HG03432 (cell line): ENCODE data around the gene TTC22.

Experiments
- ATAC-seq: cut with Tn5 transposase; IDR thresholded peaks from one replicate; pipeline ENCODE4 v1.9.1; 2021; ENCODE audit warnings: mild to moderate bottlenecking, moderate library complexity; ENCODE audit not compliant: unreplicated experiment

Gene TTC22

DNA sequence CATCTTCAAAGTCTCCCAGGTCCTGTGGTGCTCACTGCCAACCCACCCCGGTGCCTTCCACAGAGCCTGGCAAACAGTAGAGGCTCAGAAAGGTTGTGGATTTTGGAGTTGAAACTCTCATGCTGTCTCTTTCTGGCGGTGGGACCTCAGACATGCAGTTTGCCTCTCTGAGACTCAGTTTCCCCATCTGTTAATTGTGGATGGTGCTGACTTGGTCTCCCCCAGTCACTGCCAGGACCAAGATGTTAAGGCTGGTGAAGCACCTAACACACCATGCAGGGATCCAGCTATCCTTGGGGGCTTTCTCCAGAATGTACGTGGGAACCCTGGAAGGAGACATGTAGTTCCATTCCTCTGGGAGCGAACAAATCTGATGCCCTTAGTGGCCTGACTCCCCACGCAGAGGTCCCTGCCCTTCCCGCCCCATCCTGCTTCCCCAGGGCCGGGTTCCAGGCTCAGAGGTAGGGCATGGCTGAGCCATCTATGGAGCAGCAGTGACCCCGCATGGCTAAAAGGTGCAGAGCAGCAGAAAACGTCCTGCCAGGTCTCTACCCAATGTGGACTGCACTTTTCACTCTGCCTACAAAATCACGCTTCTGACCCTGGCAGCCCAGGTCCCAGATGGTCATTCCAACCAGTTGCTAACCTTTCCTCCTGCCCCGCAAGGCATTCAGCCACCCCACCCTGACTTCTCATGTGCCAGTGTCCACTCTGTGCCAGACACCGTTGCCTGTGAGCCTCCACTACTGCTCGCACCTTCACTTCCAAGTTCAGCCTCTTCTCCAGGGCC lies 9.2 kb upstream of the TTC22 start:
- ATAC-seq: peak; percentile 65

DNA sequence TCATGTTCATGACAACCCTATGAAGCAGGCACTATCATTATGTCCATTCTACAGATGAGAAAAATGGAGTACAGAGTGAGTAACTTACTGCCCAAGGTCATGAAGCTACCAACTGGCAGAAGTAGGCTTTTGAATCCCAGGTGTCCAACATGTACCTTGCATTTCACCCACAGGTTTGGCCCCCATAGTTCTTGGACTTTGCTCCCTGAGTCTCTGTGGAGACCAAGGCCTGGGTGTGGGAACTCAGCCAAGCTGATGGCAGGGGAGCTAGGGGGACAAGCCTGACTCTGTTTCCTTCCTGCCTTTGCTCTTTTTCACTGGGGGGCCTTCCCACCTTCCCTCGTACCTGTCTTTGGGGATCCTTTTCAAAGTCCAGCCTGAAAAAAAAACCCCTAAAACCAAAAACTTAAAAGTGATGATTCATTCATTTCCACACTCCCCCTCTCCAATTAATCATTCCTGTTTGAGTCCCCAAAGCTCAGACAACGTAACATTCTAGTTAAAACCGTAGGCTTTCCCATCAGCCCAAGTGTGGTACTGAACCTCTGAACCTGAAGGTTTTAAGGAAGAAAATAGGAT lies 8.5 kb upstream of the TTC22 start:
- no peak for ATAC-seq

DNA sequence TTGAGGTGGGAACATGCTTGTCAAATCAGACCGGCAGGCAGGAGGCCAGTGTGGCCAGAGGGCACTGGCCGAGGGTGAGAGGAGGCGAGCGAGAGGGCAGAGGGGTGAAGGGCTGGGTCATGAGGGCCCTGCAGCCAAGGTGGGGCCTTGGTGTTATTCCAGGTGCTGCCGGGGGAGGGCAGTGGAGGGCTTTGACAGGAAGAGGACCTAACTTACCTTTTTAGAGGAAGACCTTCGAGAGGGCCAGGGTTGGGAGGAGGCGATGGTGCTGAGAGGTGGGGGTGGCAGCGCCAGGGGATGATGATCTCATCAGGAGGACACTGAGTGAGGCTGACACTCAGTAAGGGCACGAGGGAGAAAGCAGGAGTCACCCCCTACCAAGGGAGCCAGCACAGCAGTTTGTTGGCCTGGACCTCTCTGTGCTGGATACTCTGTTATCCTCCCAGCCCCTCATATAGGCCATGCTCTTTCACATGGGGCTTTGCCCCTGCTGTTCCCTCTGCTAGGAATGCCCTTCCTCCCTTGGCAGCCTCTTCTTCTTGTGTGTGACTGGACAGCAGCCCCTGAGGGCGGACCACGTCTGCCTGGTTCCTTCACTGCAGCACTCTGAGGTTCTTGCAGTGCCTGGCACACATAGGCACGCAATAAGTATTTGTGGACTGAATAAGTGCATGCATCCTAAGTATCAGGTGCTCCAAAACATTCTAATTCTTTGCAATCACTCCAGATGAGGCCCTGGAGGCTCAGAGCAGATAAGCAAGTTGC lies 7.5 kb upstream of the TTC22 start:
- ATAC-seq: no peak

DNA sequence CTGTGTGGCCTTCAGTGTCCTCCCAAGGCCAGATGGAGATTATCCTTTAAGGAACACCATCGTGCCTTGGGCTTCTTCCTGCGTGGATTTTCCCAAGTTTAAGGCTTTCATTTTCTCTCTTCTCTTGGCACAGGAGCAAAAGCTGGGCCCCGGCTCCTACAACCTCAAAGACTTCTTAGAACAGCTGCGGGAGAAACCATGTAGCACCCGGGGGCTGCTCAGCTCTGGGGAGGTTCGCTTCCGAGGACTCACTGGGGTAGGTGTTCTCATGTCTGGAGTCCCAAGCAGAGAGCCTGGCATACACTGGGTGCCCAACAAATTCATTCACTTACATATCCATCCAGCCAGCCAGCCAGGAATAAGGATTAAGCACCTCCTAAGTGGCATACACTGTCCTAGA lies 6.6 kb upstream of the TTC22 start:
- ATAC-seq: no peak

DNA sequence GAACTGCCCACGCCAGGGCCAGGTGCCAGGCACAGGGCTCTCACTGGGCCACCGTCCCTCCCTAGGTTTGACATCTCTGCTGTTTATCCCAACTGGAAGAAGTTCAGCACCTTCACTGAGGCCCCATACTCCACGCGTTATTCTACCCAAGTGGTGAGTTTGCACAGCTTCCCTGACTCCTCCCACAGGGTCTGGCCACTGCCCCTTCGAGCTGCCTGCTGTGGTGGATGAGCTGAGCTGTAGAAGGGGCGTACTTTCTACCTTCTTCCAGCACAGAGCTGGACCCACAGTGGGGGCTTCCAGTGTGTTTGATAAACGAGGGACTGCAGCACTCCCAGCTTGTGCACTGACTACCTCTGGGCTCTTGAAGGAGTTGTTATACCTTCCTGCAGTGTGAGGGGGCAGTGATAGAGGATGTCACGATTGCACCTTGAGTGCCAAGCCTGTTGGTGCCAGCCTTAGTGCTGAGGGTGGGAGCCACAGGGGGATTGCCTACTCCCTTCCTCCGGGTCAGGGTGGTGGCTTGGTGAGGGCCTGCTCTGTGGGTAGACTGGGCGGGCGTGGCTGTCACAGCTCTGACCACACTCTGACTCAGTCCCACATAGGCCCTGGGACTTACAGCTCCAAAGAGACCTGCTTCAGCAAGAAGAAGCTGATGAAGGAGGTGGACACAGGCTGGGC lies 5.9 kb upstream of the TTC22 start:
- no peak for ATAC-seq

DNA sequence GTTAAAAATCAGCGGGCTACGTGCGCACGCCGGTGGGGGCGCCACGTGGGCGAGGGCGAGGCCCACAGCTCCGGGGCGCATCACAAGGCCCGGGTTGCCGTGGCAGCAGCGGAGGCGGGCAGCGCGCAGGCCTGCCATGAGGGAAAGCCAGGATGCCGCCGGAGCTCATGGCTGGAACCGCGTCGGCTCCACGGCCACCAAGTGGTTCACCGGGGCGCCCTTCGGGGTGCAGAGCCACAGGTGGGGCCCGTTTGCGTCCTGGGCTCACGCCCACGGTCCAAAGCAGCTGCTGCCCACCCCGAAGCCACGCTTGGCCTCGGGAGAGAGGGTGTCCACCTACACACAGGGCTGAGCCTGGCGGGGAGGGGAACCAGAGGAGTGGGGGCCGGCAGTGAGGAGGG lies 4.9 kb upstream of the TTC22 start:
- no peak for ATAC-seq

DNA sequence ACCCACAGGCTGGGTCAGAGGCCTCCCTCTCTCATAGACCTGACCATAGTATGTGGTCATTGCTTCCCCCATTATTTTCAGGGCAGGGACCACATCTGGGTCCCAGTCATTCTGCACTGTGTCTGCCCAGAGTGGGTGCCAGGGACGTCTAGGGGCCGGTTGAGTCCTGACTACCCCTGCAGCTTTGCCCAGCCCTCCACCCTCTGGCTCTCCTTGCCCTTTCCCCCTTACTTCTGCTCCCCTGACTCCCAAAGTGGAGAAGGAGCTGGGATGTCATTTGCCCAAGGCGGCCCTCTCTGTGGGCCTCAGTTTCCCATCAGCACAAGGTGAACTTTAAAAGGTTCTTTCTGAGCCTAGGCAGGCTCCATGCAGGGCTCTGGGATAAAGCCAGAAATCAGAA lies 4.3 kb upstream of the TTC22 start:
- ATAC-seq: no peak

DNA sequence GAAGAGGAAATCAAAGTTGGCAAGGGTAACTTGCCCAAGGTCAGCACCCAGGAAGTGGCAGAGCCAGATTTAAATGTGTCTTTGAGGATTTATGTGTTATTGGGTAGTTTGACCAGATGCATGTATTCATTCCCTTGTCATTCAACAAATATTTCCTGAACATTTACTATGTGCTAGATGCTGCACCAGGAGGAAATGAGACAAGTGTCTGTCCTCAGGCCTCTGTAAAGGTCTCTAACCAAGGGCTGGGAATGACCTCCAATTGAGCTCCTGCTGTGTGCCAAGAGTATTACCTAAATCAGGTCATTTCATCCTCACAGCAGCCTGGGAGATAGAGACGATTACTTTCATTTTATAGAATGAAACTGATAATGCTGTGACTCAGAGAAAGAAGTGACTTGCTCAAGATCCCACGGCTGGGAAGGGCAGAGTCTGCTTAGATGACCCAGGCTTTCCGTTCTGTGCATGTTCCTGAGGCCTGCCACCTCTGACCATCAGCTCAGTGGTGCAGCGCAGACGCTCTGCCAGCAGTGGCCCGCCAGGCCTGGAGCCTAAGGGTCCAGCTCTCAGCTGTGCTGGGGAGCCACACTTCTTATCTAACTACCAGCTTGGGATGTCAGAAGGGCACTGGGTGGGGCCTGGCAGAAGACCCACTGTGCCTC lies 3.5 kb upstream of the TTC22 start:
- no peak for ATAC-seq

DNA sequence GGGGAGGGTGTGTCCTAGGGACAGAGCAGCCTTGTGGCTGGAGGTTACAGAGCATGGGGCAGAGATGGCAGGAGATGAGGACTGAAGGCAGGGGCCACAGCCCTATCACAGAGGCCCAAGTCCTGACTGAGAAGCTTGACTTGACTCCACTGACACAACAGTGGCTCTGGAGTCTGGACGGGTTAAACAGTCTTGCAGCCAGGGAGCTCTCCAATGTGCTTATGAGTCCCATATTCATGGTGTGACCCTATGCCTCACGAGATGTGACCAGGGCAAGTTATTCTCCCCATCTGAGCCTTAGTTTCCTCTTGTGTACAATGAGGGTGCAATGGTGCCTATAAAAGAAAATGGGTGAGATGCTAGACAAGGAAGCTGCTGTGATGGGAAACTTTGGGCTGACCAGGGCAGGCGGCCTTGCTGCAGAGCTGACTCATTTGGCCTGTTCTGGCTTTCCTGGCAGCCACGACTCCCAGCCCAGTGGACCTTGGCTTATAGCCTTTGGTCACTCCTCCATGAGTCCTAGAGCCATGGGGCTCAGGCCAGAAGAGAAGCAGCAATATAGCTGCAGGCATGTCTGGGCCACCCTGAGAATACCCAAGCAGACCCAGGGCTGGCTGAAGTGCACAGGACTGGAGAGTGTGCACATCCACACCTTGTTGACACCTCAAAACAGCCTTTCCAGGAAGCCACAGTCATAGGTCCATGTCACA lies 2.8 kb upstream of the TTC22 start:
- ATAC-seq: no peak

DNA sequence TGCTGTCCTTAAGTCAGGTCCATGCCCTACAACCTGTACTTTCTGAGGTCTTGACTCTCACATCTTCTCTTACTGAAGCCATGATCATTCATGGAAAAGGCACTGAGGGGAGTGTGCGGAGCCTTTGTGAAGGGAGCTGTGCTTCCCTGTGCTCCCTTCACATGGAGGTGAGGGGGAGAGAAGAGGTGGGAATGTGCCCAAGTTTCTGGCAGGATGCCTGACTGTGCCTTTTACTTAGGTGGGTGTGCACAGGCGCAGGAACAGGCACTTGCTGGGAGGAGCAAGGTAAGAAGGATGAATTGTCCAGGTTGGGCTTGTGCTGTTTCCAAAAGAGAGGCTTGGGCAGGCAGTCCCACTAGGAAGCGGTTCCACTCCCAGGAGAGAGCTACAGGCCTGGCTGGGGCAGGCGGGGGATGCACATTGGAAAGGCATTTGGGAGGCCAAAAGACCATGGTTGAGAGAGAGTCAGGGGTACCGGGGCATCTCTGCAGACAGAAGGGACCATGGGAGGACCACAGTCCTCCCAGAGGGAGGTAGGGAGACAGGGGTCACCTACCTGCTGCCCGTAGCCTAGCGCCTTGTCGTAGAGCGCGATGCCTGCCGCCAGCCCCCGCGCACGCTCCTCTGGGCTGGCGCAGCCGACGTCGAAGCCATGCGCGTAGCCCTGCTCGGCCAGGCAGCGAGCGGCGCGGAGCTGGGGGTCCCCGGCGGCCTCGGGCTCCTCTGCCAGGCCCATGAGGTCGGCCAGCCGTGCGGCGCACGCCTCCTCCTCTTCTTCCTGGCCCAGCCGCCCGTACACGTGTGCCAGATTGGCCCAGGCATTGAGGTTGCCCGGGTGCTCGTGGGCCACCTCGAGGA lies 853 bp downstream of the TTC22 start:
- no peak for ATAC-seq

DNA sequence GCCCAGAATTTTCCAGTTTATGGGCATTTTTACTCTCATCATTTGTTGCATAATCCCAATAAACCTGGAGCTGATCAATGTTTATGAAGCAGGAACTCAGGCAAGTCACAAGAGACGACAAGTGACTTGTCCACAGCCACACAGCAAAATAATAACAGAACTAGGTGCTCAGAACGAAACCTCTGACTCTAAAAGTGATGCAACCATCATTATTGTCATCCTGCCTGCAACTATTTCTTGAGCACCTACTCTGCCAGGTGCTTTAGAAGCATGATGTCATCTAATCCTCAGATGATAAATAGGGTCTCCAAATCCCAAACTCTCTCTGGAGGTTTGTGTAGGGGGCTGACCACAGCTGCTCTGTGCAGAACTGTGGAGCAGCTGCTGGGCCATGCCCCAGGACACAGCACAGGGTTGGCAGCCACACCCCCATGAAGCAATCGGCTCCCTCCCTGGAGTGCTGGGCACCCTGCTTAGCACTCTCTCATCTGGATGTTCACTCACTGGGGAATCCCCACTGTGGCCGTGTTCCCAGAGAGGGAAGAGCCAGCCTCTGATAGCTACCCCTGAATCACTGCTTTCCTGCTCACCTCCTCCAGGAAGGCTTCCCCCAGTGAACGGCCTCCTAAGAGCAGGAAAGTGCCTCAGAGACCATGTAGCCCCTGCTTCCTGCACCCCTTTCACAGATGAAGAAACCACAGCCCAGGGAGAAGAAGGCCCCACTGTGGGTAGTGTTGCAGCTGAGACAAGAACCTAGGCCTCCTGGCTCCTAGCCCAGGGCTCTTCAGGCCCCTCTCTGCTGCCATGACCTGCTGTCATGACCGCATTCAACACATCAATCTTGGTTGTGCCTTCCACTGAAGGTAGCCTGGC lies 2.1 kb downstream of the TTC22 start:
- ATAC-seq: peak; percentile 42

DNA sequence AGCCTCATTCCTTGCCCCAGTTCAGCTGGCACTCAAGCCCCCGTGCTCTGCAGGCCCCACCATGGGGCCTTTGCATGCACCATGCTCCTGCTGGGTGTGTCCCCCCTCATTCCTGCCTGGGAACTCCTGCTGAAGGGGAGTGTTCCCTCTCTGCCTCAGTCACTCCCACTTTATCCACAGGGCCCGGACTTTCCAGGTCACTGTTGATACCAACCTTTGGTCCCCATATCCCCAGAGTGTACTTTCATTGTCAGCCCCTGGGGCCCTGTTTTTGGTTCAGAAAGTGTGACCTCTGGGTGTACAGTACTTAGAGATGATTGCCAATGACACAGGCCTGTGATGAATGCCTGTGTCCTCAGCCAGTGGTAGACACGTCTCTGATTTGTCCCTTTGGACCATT lies 2.9 kb downstream of the TTC22 start:
- no peak for ATAC-seq

DNA sequence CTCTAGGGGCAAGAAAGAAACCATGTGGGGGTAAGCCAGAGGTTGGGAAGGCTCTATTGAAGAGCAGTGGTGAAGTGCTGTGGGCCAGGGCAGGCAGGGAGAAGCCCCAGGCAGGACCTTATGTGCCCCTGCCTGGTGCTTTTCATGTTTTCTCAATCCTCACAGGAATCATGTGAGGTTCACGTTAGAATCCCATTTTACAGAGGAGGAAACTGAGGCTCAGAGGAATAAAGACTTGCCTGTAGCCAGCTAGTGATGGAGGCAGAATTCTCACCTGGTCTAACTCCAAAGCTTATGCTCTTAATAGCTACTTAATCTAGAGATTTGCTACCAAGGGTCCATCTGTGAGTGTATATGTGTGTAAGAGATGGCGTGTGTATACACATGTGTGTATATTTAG lies 4.2 kb downstream of the TTC22 start:
- no peak for ATAC-seq

DNA sequence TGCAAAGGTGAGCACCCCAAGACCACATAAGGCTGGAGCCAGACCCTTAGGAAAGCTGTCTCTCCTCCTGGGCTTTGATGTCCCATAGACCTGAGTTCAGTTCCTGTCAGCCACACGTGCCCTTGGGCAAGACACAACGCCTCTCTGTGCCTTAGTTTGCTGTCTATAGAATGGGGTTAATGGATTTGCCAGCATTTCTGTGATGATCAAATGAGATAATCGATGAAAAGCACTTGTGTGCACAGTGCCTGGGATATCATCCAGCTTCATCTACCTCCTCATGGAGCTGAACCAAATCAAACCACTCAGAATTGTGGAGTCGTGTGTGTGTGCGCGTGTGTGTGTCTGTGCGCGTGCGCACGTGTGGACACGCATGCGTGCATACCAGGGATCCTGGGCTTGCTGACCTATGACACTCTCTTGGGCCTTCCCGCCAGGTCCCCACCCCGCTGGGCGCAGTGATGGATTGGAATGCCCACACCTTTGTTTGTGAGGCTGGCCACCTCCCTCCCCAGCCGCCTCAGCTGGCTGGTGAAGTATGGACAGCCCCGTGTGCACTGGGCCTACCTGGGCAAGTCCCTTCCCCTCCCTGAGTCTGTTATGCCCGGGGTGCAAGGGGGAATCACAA lies 5.2 kb downstream of the TTC22 start:
- no peak for ATAC-seq

DNA sequence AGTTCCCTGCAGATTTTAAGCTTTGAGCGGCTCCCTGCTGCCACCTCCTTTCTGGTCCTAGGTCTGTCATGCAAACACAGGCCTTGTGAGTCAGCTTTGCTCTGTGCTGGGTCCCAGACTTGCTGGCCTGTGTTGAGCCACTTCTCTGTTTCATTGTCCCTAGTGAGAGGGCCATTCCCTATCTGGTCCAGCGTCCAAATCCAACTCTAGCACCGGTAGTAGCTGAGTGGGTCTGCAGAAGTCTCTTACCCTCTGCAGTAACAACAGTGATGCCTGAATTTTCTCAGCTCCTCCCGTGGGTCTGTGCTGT lies 5.8 kb downstream of the TTC22 start:
- ATAC-seq: no peak

DNA sequence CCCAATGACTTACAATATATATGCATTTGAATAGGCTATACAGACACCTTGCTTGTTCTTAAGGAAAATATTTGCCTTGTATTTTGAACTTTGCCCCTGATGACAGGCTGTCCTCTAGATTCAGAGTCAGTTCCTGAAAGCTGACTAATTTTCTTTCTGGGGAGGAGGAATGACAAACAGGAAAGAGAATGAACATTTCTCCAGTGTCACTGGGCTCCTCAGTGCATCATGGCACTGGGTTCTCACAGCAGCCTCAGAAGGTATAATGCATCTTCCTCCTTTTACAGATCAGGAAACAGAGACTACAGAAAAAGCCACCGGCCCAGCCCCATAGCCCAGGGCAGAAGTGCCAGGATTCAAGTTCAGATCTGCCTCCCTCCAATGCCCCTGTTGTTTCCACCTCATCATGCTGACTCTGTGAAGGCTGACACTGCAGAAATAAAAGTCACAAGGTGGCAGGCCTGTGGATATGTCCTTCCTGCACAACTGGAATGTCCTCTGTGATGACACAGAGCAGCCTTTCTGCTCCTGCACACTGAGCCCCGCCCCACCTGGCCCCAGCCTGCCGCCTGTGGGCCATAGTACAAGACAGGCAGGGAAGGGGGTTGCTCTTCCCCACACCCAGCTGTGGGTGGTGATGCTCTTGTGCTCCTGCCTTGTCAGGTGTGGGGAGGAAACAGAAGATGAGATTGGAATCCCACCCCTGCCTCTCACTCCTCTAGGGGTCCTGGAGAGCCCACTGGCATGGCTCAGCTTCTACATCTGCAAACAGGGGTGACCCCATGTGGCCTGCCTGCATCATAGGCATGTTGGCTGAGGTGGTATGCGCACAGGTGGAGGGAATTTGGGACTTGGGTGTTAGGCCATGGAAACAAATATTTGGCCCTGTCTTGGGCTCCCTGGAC lies 6.4 kb downstream of the TTC22 start:
- no peak for ATAC-seq

DNA sequence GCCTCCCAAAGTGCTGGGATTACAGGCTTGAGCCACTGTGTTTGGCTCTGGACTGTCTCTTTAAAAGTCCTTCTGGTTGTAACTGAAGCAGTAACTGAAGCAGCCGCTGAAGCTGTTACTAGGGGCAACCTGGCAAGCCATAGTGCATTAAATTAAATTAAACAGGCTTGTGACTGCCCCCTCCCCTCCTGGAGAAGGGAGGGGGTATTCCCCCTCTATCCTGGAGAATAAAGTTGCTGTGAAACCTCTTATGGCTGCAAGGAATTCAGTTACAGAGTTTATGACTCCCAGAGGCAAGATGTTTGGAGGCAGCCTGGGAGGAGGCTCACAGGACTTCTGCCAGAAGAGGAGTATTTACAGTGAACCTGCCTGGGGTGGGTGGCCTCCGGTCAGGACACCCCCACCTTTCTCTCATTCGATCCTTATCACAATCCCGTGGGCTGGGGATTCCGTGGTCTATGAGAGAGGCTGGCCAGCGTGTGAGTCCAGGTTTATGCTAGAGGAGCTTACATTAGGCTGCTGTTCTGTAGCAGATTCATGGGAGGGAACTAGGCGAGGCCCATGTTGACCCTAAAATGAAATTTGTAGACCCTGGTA lies 8.3 kb downstream of the TTC22 start:
- no peak for ATAC-seq
